Measurements from ENCODE around the gene PPM1L. TPM values are rescaled to one million over a fixed set of nuclear protein-coding genes. Genes with fewer than 3 reads are reported as not detected.

Gene PPM1L
- total and polyA plus RNA-seq, 2 experiments from 2014 or later = 1.2 to 12.6 TPM

DNA sequence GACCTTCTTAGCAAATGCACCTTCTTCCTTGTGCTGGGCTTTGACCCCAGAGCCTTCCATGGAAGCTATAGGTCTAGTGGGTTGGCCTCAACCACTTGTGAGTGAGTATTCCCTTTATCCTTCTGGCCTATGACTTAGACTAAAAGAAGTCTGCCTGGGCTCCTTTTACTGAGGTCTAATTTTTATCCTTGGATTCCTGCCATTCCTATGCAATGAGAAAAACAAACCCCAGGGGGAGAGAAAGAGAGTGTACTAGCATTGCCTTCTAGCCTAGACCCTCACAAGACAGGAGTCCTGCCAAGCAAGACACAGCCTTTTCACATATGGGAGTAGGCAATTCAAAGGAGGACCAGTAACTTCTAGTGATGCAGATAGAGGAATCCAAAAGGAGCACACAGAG, 155.4 kb downstream of the PPM1L start:
- DNase-seq (ENCODE audit: low read depth in 1 of 2, low spot score in 1 of 2) = no peak
- H3K4me3 ChIP-seq = no peak overlapping the region
- H3K27ac ChIP-seq = no peak overlapping the region
- TF ChIP-seq, protein P1, sequence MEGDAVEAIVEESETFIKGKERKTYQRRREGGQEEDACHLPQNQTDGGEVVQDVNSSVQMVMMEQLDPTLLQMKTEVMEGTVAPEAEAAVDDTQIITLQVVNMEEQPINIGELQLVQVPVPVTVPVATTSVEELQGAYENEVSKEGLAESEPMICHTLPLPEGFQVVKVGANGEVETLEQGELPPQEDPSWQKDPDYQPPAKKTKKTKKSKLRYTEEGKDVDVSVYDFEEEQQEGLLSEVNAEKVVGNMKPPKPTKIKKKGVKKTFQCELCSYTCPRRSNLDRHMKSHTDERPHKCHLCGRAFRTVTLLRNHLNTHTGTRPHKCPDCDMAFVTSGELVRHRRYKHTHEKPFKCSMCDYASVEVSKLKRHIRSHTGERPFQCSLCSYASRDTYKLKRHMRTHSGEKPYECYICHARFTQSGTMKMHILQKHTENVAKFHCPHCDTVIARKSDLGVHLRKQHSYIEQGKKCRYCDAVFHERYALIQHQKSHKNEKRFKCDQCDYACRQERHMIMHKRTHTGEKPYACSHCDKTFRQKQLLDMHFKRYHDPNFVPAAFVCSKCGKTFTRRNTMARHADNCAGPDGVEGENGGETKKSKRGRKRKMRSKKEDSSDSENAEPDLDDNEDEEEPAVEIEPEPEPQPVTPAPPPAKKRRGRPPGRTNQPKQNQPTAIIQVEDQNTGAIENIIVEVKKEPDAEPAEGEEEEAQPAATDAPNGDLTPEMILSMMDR (IDR thresholded peaks at IDR 0.05; ENCODE audit: low read depth, low read length) = no peak
- no peaks in the 10 kb centered on the region for H3K36me3 ChIP-seq
- H3K4me1 ChIP-seq (ENCODE audit: low read depth) = no peaks in the 10 kb centered on the region
- no peaks in the 10 kb centered on the region for H3K27me3 ChIP-seq
- no peaks in the 10 kb centered on the region for H3K9me3 ChIP-seq (ENCODE audit: low read depth)

DNA sequence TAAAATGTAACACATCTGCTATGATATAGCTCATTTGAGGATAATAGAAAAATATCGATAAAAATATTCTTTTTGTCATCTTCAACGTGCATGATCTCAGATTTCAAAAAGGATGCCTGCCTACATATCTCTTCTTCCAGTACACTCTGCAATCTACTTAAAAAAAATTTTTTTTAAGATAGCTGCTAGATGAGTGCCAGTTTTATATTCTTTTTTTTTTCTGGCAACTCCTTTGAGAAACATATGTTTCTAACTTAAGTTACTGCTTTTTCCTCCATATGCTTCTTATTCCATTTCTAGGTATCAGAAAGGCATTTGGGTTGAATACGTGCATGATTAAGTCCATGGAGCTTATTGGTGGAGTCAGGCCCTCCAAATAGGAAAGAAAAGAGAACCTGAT, 160.4 kb downstream of the PPM1L start:
- TF ChIP-seq, protein P1 (IDR thresholded peaks at IDR 0.05; ENCODE audit: low read depth, low read length) = no peak
- no peaks in the 10 kb centered on the region for H3K27me3 ChIP-seq
- H3K36me3 ChIP-seq = no peaks in the 10 kb centered on the region
- no peaks in the 10 kb centered on the region for H3K9me3 ChIP-seq (ENCODE audit: low read depth)
- no peaks in the 10 kb centered on the region for H3K4me1 ChIP-seq (ENCODE audit: low read depth)
- H3K27ac ChIP-seq = no peak overlapping the region
- H3K4me3 ChIP-seq = no peak overlapping the region
- no peak for DNase-seq (ENCODE audit: low read depth in 1 of 2, low spot score in 1 of 2)

DNA sequence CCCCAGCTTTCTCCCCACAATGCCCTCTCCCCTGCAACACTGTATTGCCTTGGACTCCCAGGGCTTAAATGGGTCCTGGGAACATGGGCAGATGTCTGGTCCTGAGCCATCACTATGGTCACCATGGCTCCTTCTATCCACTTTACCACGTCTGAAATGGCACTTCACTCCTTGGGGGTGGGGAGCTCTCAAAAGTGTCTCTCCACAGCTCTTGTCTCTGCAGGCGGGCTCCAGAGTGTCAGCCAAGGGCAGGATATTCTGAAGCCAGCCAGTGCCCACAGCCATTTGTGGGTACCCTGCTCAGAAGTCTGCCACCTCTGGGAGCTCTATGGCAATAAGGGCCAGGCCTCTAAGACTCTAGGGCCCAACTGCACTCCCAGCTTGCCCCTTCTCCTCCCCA, 163.9 kb downstream of the PPM1L start:
- Histone ChIP-seq H3K27ac (no peak overlapping the region), H3K4me3 (no peak overlapping the region), H3K27me3 (no peaks in the 10 kb centered on the region), H3K4me1 (ENCODE audit: low read depth) (no peaks in the 10 kb centered on the region), H3K36me3 (no peaks in the 10 kb centered on the region), H3K9me3 (ENCODE audit: low read depth) (no peaks in the 10 kb centered on the region)
- TF ChIP-seq, protein P1 (IDR thresholded peaks at IDR 0.05; ENCODE audit: low read depth, low read length) = no peak
- DNase-seq (ENCODE audit: low read depth in 1 of 2, low spot score in 1 of 2) = no peak

DNA sequence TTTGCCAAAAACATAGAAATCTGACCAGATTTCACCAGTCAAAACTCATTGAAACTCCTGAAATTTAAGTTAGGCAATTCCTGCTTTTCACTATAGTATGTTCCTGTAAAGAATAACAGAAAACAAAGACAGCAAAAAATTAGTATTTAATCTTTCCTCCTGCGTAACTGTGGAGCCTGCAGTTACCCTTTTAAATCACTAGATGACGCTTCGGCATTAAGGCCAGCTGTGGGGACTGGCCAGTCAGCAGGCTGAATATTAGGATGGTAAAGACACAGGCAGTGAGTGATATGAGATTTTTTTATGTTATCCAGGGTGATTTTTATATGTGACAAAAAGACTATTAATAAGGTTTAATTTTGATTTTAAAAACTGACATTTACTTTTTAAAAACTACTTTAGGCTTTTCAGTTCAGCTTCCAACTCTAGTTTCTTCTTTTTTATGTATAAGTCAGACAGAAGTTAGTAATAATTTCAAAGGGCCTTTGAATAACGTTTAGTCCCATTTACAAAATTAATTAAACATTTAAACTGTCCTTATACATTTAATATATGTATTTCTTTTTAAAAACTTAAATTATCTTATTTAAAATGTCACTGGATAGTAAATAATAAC, 165.1 kb downstream of the PPM1L start:
- Histone ChIP-seq H3K36me3 (no peaks in the 10 kb centered on the region), H3K27me3 (no peaks in the 10 kb centered on the region), H3K9me3 (ENCODE audit: low read depth) (no peaks in the 10 kb centered on the region), H3K4me3 (no peak overlapping the region), H3K4me1 (ENCODE audit: low read depth) (no peaks in the 10 kb centered on the region), H3K27ac (no peak overlapping the region)
- TF ChIP-seq, protein P1 (IDR thresholded peaks at IDR 0.05; ENCODE audit: low read depth, low read length) = peak; percentile 89
- DNase-seq (ENCODE audit: low read depth in 1 of 2, low spot score in 1 of 2) = peak; percentile 51 to 64

DNA sequence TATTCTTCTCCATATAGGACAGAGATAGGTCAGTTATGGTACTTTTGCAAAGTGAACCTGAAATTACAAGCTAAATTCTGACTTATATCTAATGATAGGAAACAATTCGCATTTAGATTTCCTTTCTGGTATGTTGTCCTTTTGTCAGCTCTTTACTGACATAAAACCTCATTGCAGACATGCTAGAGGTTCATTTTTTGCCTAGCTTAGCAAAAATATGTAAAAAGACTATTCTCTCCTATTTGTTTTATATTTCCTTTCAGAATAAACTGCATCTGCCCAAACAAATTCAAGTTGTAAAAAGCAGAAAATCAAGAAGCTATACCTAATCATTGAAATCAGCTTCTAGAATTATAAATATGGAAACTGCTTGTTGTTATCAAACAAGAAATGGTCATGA, 168.7 kb downstream of the PPM1L start:
- DNase-seq (ENCODE audit: low read depth in 1 of 2, low spot score in 1 of 2) = no peak
- no peaks in the 10 kb centered on the region for H3K4me1 ChIP-seq (ENCODE audit: low read depth)
- H3K27me3 ChIP-seq = no peaks in the 10 kb centered on the region
- H3K27ac ChIP-seq = no peak overlapping the region
- TF ChIP-seq, protein P1 (IDR thresholded peaks at IDR 0.05; ENCODE audit: low read depth, low read length) = no peak
- no peak overlapping the region for H3K4me3 ChIP-seq
- no peaks in the 10 kb centered on the region for H3K9me3 ChIP-seq (ENCODE audit: low read depth)
- H3K36me3 ChIP-seq = no peaks in the 10 kb centered on the region
